HCEC 1CT (cell line): ENCODE data around the gene GORASP2.

Experiments used
- DNase-seq: peaks from one replicate; pipeline ENCODE4 v3.0.0-alpha.2; 2017

The GORASP2 gene

DNA sequence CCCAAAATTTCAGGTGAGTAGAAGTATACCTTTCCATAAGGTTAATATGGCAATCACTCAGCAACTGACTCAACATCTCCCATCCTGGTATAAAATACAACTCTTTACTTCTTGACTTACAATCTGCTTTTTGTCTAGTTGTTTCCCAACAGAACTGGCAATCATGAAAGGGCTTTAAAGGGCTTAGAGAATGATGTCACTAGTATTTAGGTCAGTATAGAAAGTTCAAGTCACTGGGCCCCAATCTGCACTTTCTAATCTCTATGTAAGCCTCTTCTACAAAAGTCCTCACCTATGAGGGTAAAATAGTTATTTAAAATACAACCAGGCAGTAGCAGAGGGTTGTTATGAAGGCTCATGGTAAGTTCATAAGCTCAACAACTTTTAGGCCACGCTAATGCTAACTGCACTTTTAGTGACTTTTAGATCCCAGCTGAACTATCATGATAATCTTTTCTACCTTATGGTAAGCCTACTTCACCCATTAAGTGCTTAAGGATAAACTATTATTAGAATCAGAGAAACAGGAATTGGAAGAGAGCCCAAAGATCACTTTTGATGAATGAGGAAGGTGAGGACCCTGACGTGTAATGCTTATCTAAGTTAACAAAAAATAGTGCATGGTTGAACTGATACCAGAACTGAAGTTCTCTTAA lies 79.6 kb downstream of the GORASP2 start:
- no peak for DNase-seq

DNA sequence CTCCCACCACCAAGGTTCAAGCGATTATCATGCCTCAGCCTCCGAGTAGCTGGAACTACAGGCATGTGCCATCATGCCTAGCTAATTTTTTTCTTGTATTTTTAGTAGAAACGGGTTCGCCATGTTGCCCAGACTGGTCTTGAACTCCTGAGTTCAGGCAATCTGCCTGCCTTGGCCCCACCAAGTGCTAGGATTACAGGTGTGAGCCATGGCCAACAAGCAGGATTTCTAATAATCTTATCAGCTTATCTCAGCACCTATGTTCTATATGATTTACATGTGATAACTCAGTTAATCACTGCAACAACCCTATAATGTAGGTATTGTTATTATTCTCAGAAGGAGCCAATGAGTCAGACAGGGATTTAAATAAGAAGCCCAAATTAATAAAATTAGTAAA lies 80.3 kb downstream of the GORASP2 start:
- no peak for DNase-seq

DNA sequence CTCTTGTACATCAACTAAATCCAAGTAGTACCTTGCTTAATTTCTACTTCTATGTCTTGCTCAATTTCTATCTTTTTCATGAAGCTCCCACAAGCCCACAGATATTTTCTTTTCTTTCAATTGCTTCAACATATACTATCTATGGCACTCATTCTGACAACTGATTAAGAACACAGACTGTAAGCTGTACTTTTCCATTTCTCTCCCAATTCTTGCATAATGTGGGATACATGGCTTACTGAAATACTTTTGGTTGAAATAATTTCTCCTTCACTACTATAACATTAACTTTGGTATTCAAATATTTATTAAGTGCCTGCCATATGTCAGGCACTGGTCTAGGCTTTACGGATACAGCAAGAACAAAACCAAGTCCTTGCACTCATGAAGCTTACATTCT lies 84.8 kb downstream of the GORASP2 start:
- DNase-seq, result no peak

DNA sequence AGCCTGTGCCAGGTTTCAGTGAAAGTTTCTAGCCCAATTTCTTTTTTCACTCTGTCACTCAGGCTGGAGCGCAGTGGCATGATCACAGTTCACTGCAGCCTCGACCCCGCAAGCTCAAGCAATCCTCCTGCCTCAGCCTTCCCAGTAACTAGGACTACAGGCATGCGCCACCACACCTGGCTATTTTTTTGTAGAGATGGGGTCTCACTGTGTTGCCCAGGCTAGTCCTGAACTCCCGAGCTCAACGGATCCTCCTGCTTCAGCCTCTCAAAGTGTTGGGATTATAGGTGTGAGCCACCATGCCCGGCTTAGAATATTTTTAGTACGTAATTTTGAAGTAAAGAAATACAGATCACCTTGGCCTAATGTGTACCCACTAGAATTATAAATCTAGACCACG lies 87.1 kb downstream of the GORASP2 start:
- DNase-seq, result no peak
